HEK293 (cell line): ENCODE measurements around the gene HMOX1.
A peak's percentile ranks its signal among the peaks of the same experiment; 100 is the strongest.

ENCODE experiments used
- CTCF ChIA-PET: fragments of 350-600 bp; formaldehyde crosslinking; extraction: SDS; loops from one replicate; lab custom pipeline; 2021; ENCODE audit warnings: antibody characterized with exemption; lab: Yijun Ruan, JAX
- POLR2A ChIA-PET: fragments of 300-600 bp; formaldehyde crosslinking; extraction: SDS; loops from one replicate; lab custom pipeline; 2020; ENCODE audit warnings: antibody characterized with exemption, inconsistent platforms; lab: Yijun Ruan, JAX
- H3K27ac ChIP-seq: fragments of 200-500 bp; sonication (Bioruptor generic); 2 replicates; pipeline ENCODE4 v1.5.1; 2014; ENCODE audit warnings: low read depth, low read length, control low read depth, inconsistent platforms; ENCODE audit errors: extremely low read depth
- H3K36me3 ChIP-seq, 2 experiments: fragments of 200-500 bp in 1 of 2; sonication (Bioruptor generic) in 1 of 2; 1 replicate in 1 of 2; 2 replicates in 1 of 2; pipeline ENCODE4 v1.5.1; 2014 to 2017; ENCODE audit warnings: inconsistent platforms in 2 of 2, low read length in 2 of 2; ENCODE audit not compliant: control insufficient read depth in 2 of 2, insufficient read depth in 1 of 2
- H3K4me1 ChIP-seq: fragments of 200-500 bp; sonication (Bioruptor generic); 2 replicates; pipeline ENCODE4 v1.5.1; 2014; ENCODE audit warnings: mild to moderate bottlenecking, low read length, inconsistent platforms; ENCODE audit not compliant: control insufficient read depth, insufficient read depth
- H3K4me3 ChIP-seq: 2 replicates; pipeline ENCODE4 v1.5.1; 2011; ENCODE audit warnings: low read depth, mild to moderate bottlenecking, control low read depth, low read length, moderate library complexity
- H3K9me3 ChIP-seq: fragments of 200-500 bp; sonication (Bioruptor generic); 2 replicates; pipeline ENCODE4 v1.5.1; 2014; ENCODE audit warnings: low read depth, low read length, inconsistent platforms; ENCODE audit not compliant: control insufficient read depth, insufficient read depth
- GLIS1 ChIP-seq: fragments of 450-650 bp; formaldehyde crosslinking; IDR thresholded peaks from 2 replicates; pipeline ENCODE4 v1.5.1; 2016; ENCODE audit warnings: missing biosample characterization, missing genetic modification characterization
- GLIS2 ChIP-seq: fragments of 450-650 bp; formaldehyde crosslinking; IDR thresholded peaks from 2 replicates; pipeline ENCODE4 v1.5.1; 2016; ENCODE audit warnings: missing biosample characterization, missing genetic modification characterization
- KLF1 ChIP-seq: fragments of 450-650 bp; formaldehyde crosslinking; IDR thresholded peaks from 2 replicates; pipeline ENCODE4 v1.5.1; 2016; ENCODE audit warnings: missing biosample characterization, missing genetic modification characterization
- MZF1 ChIP-seq: fragments of 450-650 bp; formaldehyde crosslinking; IDR thresholded peaks from 2 replicates; pipeline ENCODE4 v1.5.1; 2017; ENCODE audit warnings: missing biosample characterization, missing genetic modification characterization, borderline replicate concordance
- SP3 ChIP-seq: fragments of 450-650 bp; formaldehyde crosslinking; IDR thresholded peaks from 2 replicates; pipeline ENCODE4 v1.5.1; 2016; ENCODE audit warnings: missing biosample characterization, missing genetic modification characterization
- ZBTB20 ChIP-seq: fragments of 450-650 bp; formaldehyde crosslinking; IDR thresholded peaks from 2 replicates; pipeline ENCODE4 v1.5.1; 2016; ENCODE audit warnings: missing biosample characterization, missing genetic modification characterization
- ZBTB7A ChIP-seq: fragments of 450-650 bp; formaldehyde crosslinking; IDR thresholded peaks from 2 replicates; pipeline ENCODE4 v1.5.1; 2016; ENCODE audit warnings: low read depth, missing biosample characterization, missing genetic modification characterization
- ZEB2 ChIP-seq: fragments of 450-650 bp; formaldehyde crosslinking; IDR thresholded peaks from 2 replicates; pipeline ENCODE4 v1.5.1; 2016; ENCODE audit warnings: missing biosample characterization, missing genetic modification characterization
- ZFHX2 ChIP-seq: fragments of 450-650 bp; formaldehyde crosslinking; conservative IDR thresholded peaks from 2 replicates; pipeline ENCODE4 v1.5.1; 2016; ENCODE audit warnings: missing biosample characterization, missing genetic modification characterization
- ZNF138 ChIP-seq: fragments of 450-650 bp; formaldehyde crosslinking; IDR thresholded peaks from 2 replicates; pipeline ENCODE4 v1.5.1; 2016; ENCODE audit warnings: missing biosample characterization, missing genetic modification characterization, borderline replicate concordance
- ZNF146 ChIP-seq: fragments of 450-650 bp; formaldehyde crosslinking; IDR thresholded peaks from 2 replicates; pipeline ENCODE4 v1.5.1; 2016; ENCODE audit warnings: missing biosample characterization, missing genetic modification characterization
- ZNF157 ChIP-seq: fragments of 450-650 bp; formaldehyde crosslinking; IDR thresholded peaks from 2 replicates; pipeline ENCODE4 v1.5.1; 2016; ENCODE audit warnings: missing biosample characterization, missing genetic modification characterization
- ZNF2 ChIP-seq: fragments of 450-650 bp; formaldehyde crosslinking; IDR thresholded peaks from 2 replicates; pipeline ENCODE4 v1.5.1; 2016; ENCODE audit warnings: missing biosample characterization, missing genetic modification characterization
- ZNF24 ChIP-seq: fragments of 450-650 bp; formaldehyde crosslinking; IDR thresholded peaks from 2 replicates; pipeline ENCODE4 v1.5.1; 2016; ENCODE audit warnings: missing biosample characterization, missing genetic modification characterization
- ZNF26 ChIP-seq: fragments of 450-650 bp; formaldehyde crosslinking; IDR thresholded peaks from 2 replicates; pipeline ENCODE4 v1.5.1; 2016; ENCODE audit warnings: missing biosample characterization, missing genetic modification characterization
- ZNF324 ChIP-seq: fragments of 450-650 bp; formaldehyde crosslinking; IDR thresholded peaks from 2 replicates; pipeline ENCODE4 v1.5.1; 2016; ENCODE audit warnings: missing biosample characterization, missing genetic modification characterization
- ZNF335 ChIP-seq: fragments of 450-650 bp; formaldehyde crosslinking; conservative IDR thresholded peaks from 2 replicates; pipeline ENCODE4 v1.5.1; 2016; ENCODE audit warnings: missing biosample characterization, missing genetic modification characterization
- ZNF433 ChIP-seq: fragments of 450-650 bp; formaldehyde crosslinking; IDR thresholded peaks from 2 replicates; pipeline ENCODE4 v1.5.1; 2016; ENCODE audit warnings: missing biosample characterization, missing genetic modification characterization, low read depth
- ZNF621 ChIP-seq: fragments of 450-650 bp; formaldehyde crosslinking; IDR thresholded peaks from 2 replicates; pipeline ENCODE4 v1.5.1; 2017; ENCODE audit warnings: missing biosample characterization, missing genetic modification characterization
- ZNF629 ChIP-seq: fragments of 450-650 bp; formaldehyde crosslinking; IDR thresholded peaks from 2 replicates; pipeline ENCODE4 v1.5.1; 2017; ENCODE audit warnings: missing biosample characterization, missing genetic modification characterization
- ZNF76 ChIP-seq: fragments of 450-650 bp; formaldehyde crosslinking; IDR thresholded peaks from 2 replicates; pipeline ENCODE4; 2016; ENCODE audit warnings: low read depth, missing biosample characterization, missing genetic modification characterization, borderline replicate concordance
- ZNF776 ChIP-seq: fragments of 450-650 bp; formaldehyde crosslinking; IDR thresholded peaks from 2 replicates; pipeline ENCODE4 v1.5.0; 2017; ENCODE audit warnings: missing biosample characterization, missing genetic modification characterization, borderline replicate concordance
- ZNF837 ChIP-seq: fragments of 450-650 bp; formaldehyde crosslinking; IDR thresholded peaks from 2 replicates; pipeline ENCODE4 v1.5.1; 2016; ENCODE audit warnings: missing biosample characterization, missing genetic modification characterization
- ZSCAN18 ChIP-seq: fragments of 450-650 bp; formaldehyde crosslinking; IDR thresholded peaks from 2 replicates; pipeline ENCODE4 v1.5.1; 2016; ENCODE audit warnings: missing biosample characterization, missing genetic modification characterization
- ZXDB ChIP-seq: fragments of 450-650 bp; formaldehyde crosslinking; IDR thresholded peaks from 2 replicates; pipeline ENCODE4 v1.5.1; 2016; ENCODE audit warnings: missing biosample characterization, missing genetic modification characterization
- TF ChIP-seq, protein P1 (sequence below): fragments of 450-650 bp; formaldehyde crosslinking; IDR thresholded peaks from 2 replicates; pipeline ENCODE4 v1.5.1; 2016; ENCODE audit warnings: missing biosample characterization, missing genetic modification characterization
- TF ChIP-seq, protein P2 (sequence below): fragments of 450-650 bp; formaldehyde crosslinking; IDR thresholded peaks from 2 replicates; pipeline ENCODE4 v1.5.1; 2016; ENCODE audit warnings: missing biosample characterization, missing genetic modification characterization
- TF ChIP-seq, protein P3 (sequence below): fragments of 450-650 bp; formaldehyde crosslinking; IDR thresholded peaks from 2 replicates; pipeline ENCODE4 v1.5.1; 2016; ENCODE audit warnings: missing biosample characterization, missing genetic modification characterization
- TF ChIP-seq, protein P4 (sequence below): fragments of 450-650 bp; formaldehyde crosslinking; IDR thresholded peaks from 2 replicates; pipeline ENCODE4 v1.5.1; 2017; ENCODE audit warnings: missing biosample characterization, missing genetic modification characterization

HMOX1 gene

GRCh38 chr22:35376728-35377472 is 4.0 kb upstream of the HMOX1 start:
- POLR2A ChIA-PET = interaction anchor here (0.6 to 1.8 kb wide), 3 partner anchors 26 to 214 kb away, joined by 4 to 5 read pairs (median 4); no protein-coding TSS in a partner anchor
- H3K4me3 ChIP-seq = no peak overlapping the region
- no peak for TF ChIP-seq ZNF433 (tag by site-specific recombination)
- peak; percentile 80 for TF ChIP-seq ZNF629 (tag by site-specific recombination)
- TF ChIP-seq ZBTB20 = no peak
- peak; percentile 62; the same call in 1 of the 2 replicates for TF ChIP-seq ZNF157 (tag by site-specific recombination)
- peak; percentile 74 for TF ChIP-seq GLIS2 (tag by site-specific recombination)
- 0 out of 2 replicates have a peak, but pooled peaks have one; percentile 12 for TF ChIP-seq ZNF76
- no peak for TF ChIP-seq ZNF138 (tag by site-specific recombination)
- TF ChIP-seq ZNF146 (tag by site-specific recombination) = no peak
- TF ChIP-seq ZEB2 = peak; percentile 67; the same call in 1 of the 2 replicates
- TF ChIP-seq ZNF776 (tag by site-specific recombination) = no peak
- no peak for TF ChIP-seq ZBTB7A (tag by site-specific recombination)
- TF ChIP-seq SP3 (tag by site-specific recombination) = 0 out of 2 replicates have a peak, but pooled peaks have one; percentile 25
- TF ChIP-seq ZNF324 (tag by site-specific recombination) = peak; percentile 90; the same call in 1 of the 2 replicates
- TF ChIP-seq, protein P1, sequence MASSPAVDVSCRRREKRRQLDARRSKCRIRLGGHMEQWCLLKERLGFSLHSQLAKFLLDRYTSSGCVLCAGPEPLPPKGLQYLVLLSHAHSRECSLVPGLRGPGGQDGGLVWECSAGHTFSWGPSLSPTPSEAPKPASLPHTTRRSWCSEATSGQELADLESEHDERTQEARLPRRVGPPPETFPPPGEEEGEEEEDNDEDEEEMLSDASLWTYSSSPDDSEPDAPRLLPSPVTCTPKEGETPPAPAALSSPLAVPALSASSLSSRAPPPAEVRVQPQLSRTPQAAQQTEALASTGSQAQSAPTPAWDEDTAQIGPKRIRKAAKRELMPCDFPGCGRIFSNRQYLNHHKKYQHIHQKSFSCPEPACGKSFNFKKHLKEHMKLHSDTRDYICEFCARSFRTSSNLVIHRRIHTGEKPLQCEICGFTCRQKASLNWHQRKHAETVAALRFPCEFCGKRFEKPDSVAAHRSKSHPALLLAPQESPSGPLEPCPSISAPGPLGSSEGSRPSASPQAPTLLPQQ (tag by site-specific recombination) = peak; percentile 54
- peak; percentile 41; the same call in 1 of the 2 replicates for TF ChIP-seq GLIS1 (tag by site-specific recombination)
- TF ChIP-seq, protein P2, sequence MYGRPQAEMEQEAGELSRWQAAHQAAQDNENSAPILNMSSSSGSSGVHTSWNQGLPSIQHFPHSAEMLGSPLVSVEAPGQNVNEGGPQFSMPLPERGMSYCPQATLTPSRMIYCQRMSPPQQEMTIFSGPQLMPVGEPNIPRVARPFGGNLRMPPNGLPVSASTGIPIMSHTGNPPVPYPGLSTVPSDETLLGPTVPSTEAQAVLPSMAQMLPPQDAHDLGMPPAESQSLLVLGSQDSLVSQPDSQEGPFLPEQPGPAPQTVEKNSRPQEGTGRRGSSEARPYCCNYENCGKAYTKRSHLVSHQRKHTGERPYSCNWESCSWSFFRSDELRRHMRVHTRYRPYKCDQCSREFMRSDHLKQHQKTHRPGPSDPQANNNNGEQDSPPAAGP (tag by site-specific recombination) = peak; percentile 83
- TF ChIP-seq, protein P3, sequence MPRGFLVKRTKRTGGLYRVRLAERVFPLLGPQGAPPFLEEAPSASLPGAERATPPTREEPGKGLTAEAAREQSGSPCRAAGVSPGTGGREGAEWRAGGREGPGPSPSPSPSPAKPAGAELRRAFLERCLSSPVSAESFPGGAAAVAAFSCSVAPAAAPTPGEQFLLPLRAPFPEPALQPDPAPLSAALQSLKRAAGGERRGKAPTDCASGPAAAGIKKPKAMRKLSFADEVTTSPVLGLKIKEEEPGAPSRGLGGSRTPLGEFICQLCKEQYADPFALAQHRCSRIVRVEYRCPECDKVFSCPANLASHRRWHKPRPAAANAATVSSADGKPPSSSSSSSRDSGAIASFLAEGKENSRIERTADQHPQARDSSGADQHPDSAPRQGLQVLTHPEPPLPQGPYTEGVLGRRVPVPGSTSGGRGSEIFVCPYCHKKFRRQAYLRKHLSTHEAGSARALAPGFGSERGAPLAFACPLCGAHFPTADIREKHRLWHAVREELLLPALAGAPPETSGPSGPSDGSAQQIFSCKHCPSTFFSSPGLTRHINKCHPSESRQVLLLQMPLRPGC (tag by site-specific recombination) = peak; percentile 69; the same call in 1 of the 2 replicates
- TF ChIP-seq, protein P4, sequence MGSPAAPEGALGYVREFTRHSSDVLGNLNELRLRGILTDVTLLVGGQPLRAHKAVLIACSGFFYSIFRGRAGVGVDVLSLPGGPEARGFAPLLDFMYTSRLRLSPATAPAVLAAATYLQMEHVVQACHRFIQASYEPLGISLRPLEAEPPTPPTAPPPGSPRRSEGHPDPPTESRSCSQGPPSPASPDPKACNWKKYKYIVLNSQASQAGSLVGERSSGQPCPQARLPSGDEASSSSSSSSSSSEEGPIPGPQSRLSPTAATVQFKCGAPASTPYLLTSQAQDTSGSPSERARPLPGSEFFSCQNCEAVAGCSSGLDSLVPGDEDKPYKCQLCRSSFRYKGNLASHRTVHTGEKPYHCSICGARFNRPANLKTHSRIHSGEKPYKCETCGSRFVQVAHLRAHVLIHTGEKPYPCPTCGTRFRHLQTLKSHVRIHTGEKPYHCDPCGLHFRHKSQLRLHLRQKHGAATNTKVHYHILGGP (tag by site-specific recombination) = peak; percentile 29; the same call in 1 of the 2 replicates
- no peak for TF ChIP-seq ZNF621 (tag by site-specific recombination)
- TF ChIP-seq ZNF2 (tag by site-specific recombination) = peak; percentile 55; the same call in 1 of the 2 replicates
- TF ChIP-seq ZNF24 = peak; percentile 81
- TF ChIP-seq ZXDB = peak; percentile 57; the same call in 1 of the 2 replicates
- TF ChIP-seq ZSCAN18 (tag by site-specific recombination) = peak; percentile 64; the same call in 1 of the 2 replicates
- TF ChIP-seq KLF1 = peak; percentile 36; the same call in 1 of the 2 replicates
- TF ChIP-seq MZF1 (tag by site-specific recombination) = no peak
- no peak for TF ChIP-seq ZNF837 (tag by site-specific recombination)
- TF ChIP-seq ZNF335 (tag by site-specific recombination) = peak; percentile 23; the same call in 1 of the 2 replicates
- TF ChIP-seq ZNF26 (tag by site-specific recombination) = no peak
- peak; percentile 78 for TF ChIP-seq ZFHX2 (tag by site-specific recombination)

More at GRCh38 chr22:35376728-35377472, 4.0 kb upstream of the HMOX1 start:
- peaks cover 7% of the 10 kb centered on the region for H3K4me1 ChIP-seq
- H3K27ac ChIP-seq = no peak overlapping the region; the same call in 1 of the 2 replicates
- CTCF ChIA-PET = interaction anchor here (0.6 kb wide), 2 partner anchors 47 to 232 kb away, joined by 3 read pairs; no protein-coding TSS in a partner anchor
- H3K9me3 ChIP-seq = no peaks in the 10 kb centered on the region
- H3K36me3 ChIP-seq = no peaks in the 10 kb centered on the region
